ENCODE measurements around the gene LURAP1L.

- TF ChIP-seq KAT2B (IDR thresholded peaks at IDR 0.05; ENCODE audit: low read depth, low read length): no peak
- TF ChIP-seq MYC (IDR thresholded peaks at IDR 0.05; ENCODE audit: low read depth, low read length): no peak
- no peak for TF ChIP-seq MYC (CRISPR knock-in tag; IDR thresholded peaks at IDR 0.05; ENCODE audit: borderline replicate concordance, low read depth)
Observed at GRCh38 chr9:12790001-12790400, 15.2 kb downstream of the LURAP1L start.
